DMS153 treated with DMSO at 0.1 percent for 48 hours (cell line): ENCODE measurements around the gene MEF2C.
"Not testable (repeated sequence)": the region's sequence is repeated elsewhere in the genome, so short reads cannot be mapped to it uniquely, and the experiment has no call there.

ENCODE experiments used
- DNase-seq: peaks from one replicate; lab custom pipeline; 2025; ENCODE audit not compliant: unreplicated experiment; lab: John Stamatoyannopoulos, UW

Gene MEF2C

DNA sequence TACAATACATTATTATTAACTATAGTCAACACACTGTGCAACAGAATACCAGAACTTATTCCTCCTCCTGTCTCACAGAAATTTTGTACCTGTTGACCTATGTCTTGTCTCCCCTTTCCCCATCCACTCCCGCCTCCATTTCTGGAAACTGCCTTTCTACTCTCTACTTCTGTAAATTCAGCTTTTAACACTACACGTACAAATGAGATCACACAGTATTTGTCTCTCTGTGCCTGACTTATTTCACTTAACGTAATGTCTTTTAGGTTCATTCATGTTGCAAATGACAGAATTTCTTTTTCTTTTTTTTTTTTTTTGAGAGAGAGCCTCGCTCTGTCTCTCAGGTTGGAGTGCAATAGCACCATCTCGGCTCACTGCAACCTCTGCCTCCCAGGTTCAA lies 19.5 kb downstream of the MEF2C start:
- DNase-seq, result no peak

DNA sequence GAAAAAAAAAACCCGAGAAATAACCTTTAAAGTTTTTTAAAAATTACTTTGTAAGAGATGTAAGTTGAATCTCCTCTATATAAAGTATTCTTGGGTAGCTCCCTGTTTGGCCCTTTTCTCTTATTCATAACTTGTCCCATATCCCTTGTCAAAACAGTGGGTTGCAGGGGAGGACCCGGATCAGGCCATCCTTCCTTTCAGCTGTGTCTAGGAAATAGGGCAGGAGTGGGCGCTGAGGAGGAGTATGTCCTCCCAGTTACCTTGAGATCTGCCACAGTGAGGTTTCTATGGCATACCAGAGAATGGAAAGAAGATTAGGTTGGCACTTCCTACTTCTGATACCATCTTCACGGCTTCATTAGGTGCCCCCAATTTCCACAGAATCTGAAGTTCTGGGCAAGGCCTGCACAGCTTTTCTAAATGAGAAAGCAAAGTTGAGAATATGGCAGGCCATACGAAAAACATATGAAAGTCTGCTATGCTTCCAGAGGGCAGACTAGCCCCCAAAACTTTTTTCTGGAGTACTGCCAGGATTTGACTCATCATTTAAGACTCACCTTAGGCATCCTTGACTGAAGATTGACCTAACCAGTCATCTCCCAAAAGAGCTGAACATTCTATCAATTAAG lies 20.3 kb downstream of the MEF2C start:
- no peak for DNase-seq

DNA sequence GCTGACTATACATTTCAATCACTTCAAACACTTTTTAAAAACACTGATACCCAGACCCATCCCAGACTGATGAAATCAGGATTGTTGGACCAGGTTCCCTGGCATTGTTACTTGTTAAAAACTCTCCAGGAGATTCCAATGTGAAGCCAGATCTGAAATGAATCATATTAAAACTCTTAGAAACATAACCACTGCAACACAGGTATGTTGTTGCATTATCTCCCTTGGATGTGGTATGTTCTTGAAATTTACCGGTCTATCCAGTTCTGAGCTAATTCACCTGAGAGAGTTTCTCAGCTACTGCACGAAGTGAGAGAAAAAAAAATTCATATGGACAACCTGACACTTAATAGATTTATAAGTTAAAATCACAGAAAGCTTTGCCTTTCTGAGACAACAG lies 21.8 kb downstream of the MEF2C start:
- DNase-seq, result no peak

DNA sequence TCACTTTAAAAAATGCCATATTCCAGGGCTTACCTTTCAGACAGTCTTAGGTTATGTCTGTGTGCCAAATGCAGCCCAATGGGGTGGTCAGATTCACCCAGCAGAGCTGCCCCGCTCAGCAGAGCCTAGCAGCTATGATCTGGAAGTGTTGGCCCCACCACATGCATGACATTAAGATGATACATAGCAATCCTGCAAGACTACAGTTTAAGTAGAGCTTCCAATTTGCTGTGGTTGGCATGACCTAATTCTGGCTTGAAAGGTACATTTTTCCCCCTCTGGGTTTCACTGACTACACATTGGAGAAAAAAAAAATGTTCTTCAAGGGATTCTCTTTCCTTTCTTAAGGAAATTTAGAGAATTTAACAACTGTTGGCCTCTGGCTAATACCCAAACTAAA lies 22.5 kb downstream of the MEF2C start:
- no peak for DNase-seq

DNA sequence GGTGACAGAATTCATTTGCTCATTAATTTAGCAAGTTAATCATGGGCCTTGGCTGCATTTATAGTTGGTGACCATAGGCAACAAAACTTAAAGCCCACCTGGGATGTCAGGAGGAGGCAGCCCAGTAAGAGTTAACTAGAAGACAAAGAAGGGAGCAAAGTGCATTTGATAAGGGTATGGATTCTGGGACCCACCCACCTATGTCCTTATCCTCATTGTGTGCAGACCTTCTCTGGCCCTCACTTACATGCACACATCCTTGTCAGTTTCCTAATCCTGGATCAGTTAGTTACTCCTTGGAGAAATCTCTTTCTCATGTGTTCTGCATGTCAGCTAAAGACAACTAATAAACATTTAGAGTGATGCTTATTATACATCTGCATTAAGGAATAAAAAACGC lies 24.6 kb downstream of the MEF2C start:
- DNase-seq, result no peak

DNA sequence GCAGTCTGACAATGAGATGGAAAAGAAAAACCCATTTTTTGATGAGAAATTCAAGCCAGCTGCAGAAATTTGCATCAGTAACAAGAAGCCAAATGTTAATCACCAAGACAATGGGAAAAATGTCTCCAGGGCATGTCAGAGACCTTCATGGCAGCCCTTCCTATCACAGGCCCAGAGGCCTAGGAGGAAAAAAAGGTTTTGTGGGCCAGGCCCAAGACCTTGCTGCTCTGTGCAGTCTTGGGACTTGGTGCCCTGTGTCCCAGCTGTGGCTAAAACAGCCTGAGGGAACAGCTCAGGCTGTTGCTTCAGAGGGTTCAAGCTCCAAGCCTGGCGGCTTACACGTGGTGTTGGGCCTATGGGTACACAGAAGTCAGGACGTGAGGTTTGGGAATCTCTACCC lies 26.6 kb downstream of the MEF2C start:
- not testable (repeated sequence) for DNase-seq

DNA sequence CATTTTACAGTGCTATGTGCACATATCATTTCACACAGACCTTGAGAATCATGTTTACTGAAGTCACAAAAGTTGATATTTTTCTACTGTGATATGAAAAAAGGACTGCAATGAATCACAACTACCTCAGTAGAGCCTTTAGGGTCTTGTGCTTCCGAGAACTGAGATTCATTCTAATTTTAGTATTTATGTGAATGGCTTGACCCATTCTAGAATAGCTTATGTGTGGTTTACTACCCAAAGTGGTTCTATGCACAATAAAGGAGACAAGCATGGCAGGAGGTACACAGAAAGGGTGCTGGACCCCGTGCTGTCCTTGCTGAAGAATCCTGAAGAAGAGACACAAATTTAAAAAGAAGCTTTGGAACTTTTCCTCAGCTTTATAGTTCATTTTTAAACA lies 28.2 kb downstream of the MEF2C start:
- DNase-seq, result no peak

DNA sequence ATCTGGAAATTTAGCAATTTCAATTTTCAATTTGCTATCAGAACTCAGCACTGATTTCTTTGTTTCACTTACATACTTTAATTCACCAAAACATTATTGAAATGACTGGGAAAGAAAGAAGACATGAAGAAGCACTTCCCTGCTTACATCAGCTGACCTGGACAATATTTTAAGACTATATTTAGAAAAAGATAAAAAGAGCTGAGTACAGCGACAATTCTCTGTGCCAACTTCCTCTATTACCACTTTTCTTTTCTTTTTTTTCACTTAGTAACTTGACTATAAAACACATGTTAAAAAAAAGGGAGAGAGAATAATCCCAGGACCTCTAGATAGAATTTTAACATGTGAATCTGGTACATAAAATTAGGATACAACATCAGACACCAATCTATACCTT lies 35.6 kb downstream of the MEF2C start:
- DNase-seq, result no peak

DNA sequence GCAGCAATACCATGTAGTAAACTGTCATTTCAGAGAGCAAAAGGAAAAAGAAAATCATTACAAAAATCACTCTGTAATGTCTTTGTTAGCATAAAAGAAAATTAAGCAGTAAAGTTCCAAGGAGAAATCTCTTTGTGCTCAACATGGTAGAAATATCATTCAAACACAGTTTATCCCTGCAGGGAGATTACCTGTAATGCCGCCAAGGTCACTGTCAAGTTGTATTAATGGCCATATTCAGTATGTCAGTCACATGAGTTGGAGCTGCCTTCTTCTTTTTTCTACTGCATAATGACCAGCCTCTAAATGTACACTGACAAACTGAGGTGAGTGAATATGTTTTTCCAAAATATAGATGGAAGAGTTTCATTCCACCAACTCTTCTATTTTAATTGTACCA lies 36.5 kb downstream of the MEF2C start:
- no peak for DNase-seq

DNA sequence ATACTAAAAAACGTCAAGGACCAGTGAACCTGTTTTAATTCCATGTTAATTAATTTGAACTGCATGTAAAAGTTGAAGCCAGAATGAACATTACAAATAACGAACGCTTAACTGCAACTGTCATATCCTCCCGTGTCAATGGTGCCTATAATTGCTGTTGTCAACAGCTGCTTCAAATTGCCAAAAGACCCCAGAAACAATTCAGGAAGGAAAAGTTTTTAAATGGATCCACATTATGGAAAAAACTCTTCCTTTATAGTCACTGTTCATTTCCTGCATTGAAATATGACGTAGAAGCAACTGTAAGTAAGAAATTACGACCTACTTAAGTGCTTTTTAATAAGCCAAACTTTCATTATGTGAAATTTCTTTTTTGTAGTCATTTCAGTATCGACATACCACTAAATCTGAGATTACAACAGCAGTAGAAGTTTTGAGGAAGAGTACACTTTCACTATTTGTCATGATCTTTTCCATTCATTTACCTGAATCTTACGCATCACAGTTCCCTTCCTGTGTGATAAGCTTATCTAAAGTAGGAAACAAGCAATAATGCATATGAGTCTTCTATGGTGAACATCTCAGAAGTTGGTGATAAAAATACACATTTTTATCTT lies 37.8 kb downstream of the MEF2C start:
- DNase-seq, result no peak

DNA sequence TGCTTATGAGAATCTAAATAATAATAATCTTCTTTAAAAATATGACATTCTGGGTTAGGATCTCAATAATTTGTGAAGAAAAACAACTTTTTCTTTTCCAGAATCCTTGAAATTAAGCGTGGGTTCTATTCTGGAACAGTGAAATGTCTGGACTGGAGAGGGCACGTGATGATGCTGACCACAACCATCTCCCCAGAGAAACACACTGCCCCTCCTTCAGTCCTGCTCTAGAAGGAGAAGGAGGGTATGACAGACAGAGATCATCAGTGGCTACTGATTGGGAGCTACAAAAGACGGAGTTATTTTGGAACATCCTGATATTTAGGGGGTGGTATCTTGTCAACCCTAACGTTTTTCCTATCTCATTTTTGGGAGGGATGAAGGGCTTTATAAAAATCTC lies 40.2 kb downstream of the MEF2C start:
- DNase-seq, result no peak

DNA sequence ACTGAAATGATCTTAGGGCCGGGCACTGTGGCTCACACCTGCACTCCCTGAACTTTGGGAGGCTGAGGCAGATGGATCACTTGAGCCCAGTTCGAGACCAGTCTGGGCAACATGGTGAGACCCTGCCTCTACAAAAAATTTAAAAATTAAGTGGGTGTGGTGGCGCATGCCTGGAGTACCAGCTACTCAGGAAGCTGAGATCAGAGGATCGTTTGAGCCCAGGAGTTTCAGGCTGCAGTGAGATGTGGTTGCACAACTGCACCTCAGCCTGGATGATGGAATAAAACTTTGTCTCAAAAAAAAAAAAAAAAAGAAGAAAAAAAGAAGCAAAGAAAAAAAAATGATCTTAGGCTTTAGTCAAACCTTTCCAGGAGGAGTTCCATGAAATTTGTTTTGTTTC lies 41.8 kb downstream of the MEF2C start:
- no peak for DNase-seq

DNA sequence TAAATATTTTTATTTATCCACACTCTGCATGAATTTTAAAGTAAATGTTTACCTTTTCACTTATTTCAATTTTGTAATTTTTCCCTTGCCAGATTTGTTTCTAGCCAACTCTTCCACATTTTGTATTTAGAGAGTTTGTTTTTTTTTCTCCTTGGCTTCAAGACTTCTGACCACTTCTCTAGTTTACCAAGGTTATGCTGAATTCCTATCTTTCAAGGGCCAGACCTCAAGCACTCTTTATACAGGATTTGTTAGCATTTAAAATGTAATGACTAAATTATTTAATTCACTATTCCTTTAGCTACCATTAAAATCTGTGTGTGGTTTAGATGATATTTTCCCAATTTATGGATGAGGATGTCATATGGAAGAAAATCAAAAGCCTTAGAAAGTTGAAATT lies 42.5 kb downstream of the MEF2C start:
- DNase-seq, result no peak

DNA sequence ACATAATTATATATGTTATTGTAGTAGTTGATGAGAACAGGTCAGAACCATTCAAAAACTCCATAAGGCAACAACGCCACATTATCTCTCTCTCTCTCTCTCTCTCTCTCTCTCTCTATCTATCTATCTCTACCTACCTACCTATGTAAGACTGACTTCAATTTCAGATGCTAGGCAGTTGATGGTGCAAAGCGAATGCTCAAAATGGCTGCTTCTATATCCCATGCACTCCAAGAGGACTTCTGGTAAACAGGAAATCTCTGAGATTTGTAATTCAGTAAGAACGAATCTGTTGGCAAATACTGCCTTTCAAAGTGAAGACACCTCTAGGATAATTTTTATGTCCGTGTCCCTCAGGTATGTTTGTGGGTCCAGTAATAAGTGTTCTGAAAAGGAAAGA lies 43.7 kb downstream of the MEF2C start:
- no peak for DNase-seq

DNA sequence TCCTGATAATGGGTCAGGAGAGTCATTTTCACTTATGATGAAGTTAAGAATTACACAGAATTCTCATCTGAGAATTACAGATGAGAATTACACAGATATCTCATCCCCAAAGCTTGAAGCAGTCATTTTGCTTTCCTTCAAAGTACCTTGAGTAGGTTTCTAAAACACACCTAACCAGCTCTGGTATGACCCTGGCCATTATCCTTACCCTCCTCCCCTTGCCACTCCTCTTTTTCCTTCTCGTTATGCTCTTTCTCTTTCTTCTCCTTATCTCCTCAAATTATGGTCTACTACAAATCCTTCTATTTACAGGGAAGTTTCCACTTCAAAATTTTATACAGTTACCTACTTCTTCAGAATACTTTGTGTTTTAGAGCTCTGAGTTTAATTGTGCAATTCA lies 44.5 kb downstream of the MEF2C start:
- DNase-seq, result no peak

DNA sequence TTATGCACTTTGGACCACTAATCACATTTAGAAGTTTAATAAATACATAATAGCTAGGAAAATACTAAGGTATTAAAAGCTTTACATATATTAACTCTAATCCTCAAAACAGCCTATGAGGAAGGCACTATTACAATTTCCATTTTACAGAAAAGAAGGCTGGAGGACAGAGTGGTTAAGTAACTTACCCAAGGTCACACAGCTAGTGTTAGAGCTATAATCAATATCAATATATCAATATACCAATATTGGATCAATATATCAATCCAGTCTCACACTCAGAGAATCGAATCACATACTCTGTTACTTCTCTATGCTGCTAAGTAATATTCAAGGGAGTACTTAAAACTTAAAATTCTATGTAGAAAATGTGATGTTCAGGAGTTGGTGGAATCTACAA lies 45.2 kb downstream of the MEF2C start:
- DNase-seq, result no peak

DNA sequence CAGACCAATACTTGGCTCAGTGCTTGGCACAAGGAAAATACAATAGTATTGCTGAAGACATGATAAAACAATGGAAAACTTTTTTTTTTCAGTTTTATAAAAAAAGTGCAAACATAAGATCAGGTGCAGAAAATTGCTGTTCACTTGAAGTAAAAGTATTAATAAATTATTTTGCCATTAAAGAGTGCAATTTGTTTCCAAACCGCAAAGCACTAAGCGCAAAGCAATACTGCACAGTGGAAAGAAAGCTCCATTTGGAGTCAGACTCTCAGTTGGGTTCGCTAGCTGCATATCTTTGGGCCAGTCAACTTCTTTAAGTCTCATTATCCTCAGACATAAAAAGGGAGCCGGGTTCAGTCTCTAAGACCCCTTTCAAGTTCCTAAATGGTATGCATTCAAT lies 45.8 kb downstream of the MEF2C start:
- DNase-seq, result no peak

DNA sequence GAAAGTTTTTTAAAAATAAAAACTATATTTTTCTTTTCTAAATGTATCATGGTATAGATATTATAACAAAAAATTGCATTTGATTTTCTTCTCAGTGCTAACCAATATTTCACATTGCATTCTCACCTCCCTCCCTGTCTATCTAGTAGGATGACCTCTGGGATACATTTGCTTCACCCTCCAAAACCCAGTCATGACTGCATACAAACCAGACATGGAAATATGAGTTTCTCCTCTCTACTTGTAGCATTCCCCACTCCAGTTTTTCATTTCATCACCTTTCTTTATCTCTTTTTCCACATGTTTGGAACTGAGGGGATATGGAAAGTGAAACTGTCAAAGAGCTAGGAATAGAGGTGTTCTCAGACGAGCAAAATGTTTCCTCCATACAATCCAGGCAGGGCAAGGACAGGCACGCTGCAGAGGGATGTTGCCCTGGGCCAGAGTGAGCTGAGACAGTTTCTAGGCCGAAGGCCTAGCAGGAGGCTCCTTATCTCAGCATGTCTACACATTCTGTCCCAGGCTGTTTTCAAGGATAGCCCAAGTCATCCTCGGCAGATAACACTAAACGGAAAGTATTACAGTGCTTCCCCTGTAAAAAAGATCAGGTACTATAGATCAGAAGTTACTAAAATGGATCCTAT lies 46.7 kb downstream of the MEF2C start:
- DNase-seq, result no peak

DNA sequence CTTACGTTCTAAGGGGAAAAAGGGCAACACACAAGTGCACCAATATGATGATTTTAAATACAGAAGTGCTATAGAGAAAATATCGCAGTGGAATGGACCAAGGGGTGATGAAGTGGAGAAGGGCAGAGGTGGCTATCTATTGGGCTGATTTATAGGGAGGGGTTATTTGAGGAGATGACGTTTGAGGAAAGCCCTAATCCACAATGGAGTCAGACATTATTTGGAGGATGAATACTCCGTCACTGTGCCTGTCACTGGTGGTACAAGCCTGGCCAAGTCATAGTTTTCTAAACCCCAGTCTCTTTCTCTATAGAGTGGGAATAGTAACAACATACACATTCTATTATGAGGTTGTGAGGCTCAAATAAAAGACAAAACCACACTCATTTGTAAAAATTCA lies 48.5 kb downstream of the MEF2C start:
- DNase-seq, result no peak

DNA sequence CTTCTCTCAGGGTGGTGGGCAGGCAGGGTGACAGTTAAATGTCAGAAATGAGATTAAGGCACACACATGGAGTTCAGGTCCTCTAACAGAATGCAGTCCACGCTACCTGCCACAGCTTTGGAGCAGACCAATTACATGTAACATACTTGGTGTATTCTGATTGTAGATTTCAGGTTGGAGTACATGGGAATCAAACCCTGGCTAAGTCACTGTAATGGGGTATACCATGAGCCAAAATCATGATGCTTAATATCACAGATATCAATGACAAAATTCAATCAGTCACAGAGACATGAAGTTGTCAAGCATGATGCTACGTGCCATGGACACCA lies 48.9 kb downstream of the MEF2C start:
- DNase-seq, result no peak

DNA sequence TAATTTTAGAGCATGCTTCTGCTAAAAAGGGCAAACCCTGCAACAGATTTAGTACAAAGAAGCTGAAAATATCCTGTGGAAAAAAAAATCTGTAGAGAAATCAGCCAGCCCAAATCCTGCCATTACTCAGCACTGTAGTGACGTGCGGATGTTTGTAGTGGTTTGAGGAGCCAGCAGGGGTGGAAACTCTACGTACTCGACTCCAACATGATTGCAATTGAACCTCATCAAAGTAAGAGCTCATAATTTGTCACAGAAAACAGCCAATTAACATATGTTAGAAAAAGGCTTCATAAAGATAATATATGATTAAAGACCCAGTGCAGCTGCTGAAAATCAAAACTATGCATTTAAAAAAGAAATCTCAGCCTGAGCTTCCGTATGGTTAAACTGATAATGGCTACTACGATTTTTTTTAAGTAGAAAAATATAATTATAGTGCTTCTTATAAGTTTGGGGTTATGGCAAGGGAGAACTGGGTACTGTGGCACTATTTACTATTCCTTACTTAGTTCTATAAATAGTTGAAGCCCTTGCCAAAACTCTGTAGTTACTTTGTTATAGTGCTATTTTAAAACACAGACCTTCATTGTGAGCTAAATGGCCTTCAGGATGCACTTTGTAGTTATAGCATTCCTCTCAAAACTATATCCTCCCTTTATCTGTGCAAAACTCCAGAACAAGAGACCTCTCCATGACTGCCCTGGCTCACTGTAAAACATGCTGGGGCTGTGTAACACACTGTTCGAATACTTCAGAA lies 49.4 kb downstream of the MEF2C start:
- no peak for DNase-seq

DNA sequence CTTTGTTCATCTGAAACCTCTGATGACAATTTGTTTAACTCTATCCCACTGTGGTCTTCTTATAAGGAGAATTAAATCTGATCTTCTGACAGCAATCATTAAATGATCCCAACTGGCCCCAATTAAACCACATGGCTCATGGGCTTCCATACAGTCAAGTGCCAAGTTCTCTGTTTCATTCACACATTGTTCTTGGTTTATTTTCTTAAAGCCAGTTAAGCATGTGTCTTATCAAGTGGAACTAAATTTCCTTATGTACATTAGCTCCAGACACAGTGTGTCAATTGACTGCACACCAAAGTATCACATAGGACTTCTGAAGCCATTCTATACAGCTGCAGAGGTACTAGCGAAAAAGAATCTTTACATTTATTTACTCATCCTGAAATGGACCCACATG lies 51.2 kb downstream of the MEF2C start:
- DNase-seq, result no peak
